GM19324 (cell line): ENCODE measurements around the gene THAP7.
A peak's percentile ranks its signal among the peaks of the same experiment; 100 is the strongest.
"Not testable (repeated sequence)": the region's sequence is repeated elsewhere in the genome, so short reads cannot be mapped to it uniquely, and the experiment has no call there.

Source experiments
- ATAC-seq: cut with Tn5 transposase; IDR thresholded peaks from one replicate; pipeline ENCODE4 v1.9.1; 2021; ENCODE audit warnings: mild to moderate bottlenecking, moderate library complexity; ENCODE audit not compliant: unreplicated experiment, low FRiP score

Gene THAP7

GRCh38 chr22:21014202-21014725, 12.3 kb upstream of the THAP7 start:
- peak; percentile 61 for ATAC-seq

- ATAC-seq: no peak
Measured at GRCh38 chr22:21013657-21014201, 11.8 kb upstream of the THAP7 start.

- no peak for ATAC-seq
Measured at GRCh38 chr22:21012446-21013407, 10.8 kb upstream of the THAP7 start.

GRCh38 chr22:21010426-21011113, 8.7 kb upstream of the THAP7 start:
- ATAC-seq: no peak

- no peak for ATAC-seq
Measured at GRCh38 chr22:21009638-21010425, 7.9 kb upstream of the THAP7 start.

GRCh38 chr22:21009208-21009607, 7.3 kb upstream of the THAP7 start:
- not testable (repeated sequence) for ATAC-seq

GRCh38 chr22:21003782-21004181, 1.9 kb upstream of the THAP7 start:
- ATAC-seq: no peak

GRCh38 chr22:21000987-21001600, 824 bp downstream of the THAP7 start:
- ATAC-seq: no peak

- ATAC-seq: no peak
Measured at GRCh38 chr22:21000207-21000986, 1.5 kb downstream of the THAP7 start.

GRCh38 chr22:20999350-21000206, 2.3 kb downstream of the THAP7 start:
- no peak for ATAC-seq

GRCh38 chr22:20998411-20999336, 3.2 kb downstream of the THAP7 start:
- no peak for ATAC-seq

GRCh38 chr22:20997536-20998257, 4.2 kb downstream of the THAP7 start:
- no peak for ATAC-seq

- no peak for ATAC-seq
Measured at GRCh38 chr22:20996598-20997535, 5.1 kb downstream of the THAP7 start.

- no peak for ATAC-seq
Measured at GRCh38 chr22:20996031-20996410, 5.9 kb downstream of the THAP7 start.

GRCh38 chr22:20995329-20996030, 6.4 kb downstream of the THAP7 start:
- ATAC-seq: no peak
